MG63 (cell line): ENCODE results near the gene CDK18. TPM values are rescaled to one million over a fixed set of nuclear protein-coding genes. Genes with fewer than 3 reads are reported as not detected.

Source experiments
- DNase-seq: peaks from one replicate; pipeline ENCODE4 v3.0.0-alpha.2; 2020
- H3K27me3 ChIP-seq: fragments of 250-450 bp; sonication (Bioruptor Pico); 2 replicates; pipeline ENCODE4 v1.5.1; 2020; ENCODE audit warnings: mild to moderate bottlenecking, moderate library complexity
- H3K36me3 ChIP-seq: fragments of 250-450 bp; sonication (Bioruptor Pico); 2 replicates; pipeline ENCODE4 v1.5.1; 2020; ENCODE audit warnings: mild to moderate bottlenecking, moderate library complexity
- H3K4me3 ChIP-seq: fragments of 250-450 bp; sonication (Bioruptor Pico); 2 replicates; pipeline ENCODE4 v1.5.1; 2020; ENCODE audit warnings: mild to moderate bottlenecking, moderate library complexity
- H3K9me3 ChIP-seq: fragments of 250-450 bp; sonication (Bioruptor Pico); 2 replicates; pipeline ENCODE4 v1.5.1; 2020; ENCODE audit warnings: mild to moderate bottlenecking, moderate library complexity
- total RNA-seq: library from RNA; depleted of rRNA; stranded (reverse); fragments of >200 nt; shearing (Covaris generic); gene quantifications from 2 replicates; pipeline ENCODE4 v1.2.3, GENCODE V29; 2014; ENCODE audit warnings: low replicate concordance

CDK18 gene
- total RNA-seq, 1 experiment from 2014 or later = 3.0 TPM

DNA sequence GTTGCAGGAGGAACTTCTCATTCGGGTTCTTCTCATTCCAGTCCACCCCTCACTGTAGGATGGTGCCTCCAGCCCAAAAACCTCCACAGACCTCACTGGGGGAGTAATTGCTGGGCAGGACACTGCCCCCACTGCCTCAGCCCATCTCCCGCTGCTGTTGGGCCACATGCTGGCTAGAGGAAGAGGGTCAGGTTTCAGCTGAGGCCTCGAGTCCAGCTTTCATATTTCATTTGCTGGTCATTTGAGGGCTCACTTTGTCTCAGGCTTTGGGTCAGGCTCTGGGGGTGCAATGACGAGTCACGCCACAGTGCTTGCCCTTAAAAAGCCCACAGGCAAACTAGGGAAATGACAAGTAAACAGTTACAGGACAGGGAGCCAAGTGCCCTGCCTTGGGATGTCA, 9.3 kb downstream of the CDK18 start:
- DNase-seq = no peak
- H3K4me3 ChIP-seq = no peak overlapping the region
- H3K9me3 ChIP-seq = no peaks in the 10 kb centered on the region
- H3K36me3 ChIP-seq = no peaks in the 10 kb centered on the region
- no peaks in the 10 kb centered on the region for H3K27me3 ChIP-seq

DNA sequence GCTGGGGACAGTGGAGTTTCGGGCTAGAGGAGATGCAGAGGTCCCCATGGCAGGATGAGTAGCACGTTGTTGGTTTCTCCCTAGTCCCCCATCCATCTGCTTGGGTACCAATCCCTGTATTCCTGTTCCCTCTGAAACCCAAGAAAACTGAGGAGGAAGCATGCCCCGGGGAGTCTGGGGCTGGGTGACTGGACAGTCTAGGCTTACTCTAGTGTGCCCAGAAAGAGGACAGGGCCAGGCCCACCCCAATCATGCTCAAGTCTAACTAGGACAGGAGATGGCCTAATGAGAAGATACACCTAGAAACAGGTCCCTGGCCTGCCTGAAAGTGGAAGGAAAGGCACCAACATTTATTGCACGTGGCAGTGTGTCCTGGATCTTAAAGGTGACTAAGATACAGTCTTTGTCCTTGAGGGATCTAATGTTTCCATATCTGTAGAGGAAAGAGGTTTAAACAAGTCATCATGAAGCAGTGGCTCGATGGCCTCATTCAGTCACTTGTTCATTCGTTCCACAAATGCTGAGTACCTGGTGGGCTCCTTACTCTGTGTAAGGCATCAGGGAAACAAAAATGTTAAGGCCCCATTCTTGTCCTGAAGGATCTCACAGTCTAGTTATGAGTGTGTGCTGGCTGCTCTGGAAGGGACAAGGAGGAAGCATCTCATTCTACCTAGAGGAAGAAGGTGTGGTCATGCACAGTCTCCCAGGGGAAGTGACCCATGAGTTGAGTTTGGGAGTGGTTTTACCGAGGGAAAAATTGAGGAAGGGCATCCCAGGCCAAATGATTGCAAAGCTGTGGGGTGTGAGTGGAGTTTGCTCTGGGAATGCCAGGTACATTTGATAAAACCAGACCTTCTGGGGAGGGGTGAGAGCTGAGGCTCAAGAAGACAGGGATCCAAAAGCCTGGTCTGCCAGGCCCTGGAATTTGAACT, 10.0 kb downstream of the CDK18 start:
- H3K36me3 ChIP-seq = no peaks in the 10 kb centered on the region
- no peak overlapping the region for H3K4me3 ChIP-seq
- no peaks in the 10 kb centered on the region for H3K27me3 ChIP-seq
- H3K9me3 ChIP-seq = no peaks in the 10 kb centered on the region
- no peak for DNase-seq

DNA sequence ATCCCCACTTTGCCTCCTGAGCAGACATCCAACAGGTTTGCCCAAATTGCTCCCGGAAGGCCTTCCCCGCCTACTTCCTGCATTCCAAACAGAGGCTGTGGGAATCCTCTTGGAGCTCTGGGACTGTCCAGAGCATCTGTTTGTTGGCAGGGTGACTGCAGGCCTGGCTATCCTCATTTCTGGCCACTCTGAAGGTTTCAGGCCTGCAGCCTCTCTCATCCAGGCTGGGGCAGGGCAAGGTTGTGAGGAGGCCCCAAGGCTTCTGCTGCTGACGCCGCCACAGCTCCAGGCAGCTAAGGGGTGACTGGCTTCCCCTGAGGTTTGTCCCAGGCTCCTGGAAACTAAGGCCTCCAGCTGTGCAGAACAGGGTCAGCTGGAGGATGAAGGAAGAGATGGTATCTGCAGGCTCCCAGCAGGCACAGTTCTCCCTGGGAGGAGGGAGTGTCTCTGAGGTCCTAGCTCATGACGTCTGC, 11.3 kb downstream of the CDK18 start:
- Histone ChIP-seq H3K36me3 (no peaks in the 10 kb centered on the region), H3K4me3 (no peak overlapping the region), H3K9me3 (no peaks in the 10 kb centered on the region), H3K27me3 (no peaks in the 10 kb centered on the region)
- DNase-seq = peak; percentile 39

DNA sequence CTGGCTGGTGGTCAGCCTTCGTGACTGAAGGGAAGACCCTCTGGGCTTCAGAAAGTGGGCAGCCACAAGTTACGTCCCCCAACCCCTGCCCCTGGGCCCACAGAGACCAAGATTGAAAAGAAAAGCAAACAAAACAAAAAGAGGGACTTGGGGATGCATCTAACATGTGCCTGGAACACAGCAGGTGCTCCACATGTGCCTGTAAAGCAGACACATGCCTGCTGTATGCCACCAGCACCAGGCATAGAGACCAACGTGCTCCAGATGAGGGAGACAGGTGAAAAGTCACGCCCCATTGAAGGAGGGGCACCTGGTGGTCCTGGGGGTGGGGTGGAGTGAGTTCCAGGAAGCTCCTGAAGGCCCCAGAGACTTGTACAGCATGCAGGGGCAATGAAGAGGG, 11.9 kb downstream of the CDK18 start:
- DNase-seq = no peak
- Histone ChIP-seq H3K4me3 (no peak overlapping the region), H3K27me3 (no peaks in the 10 kb centered on the region), H3K9me3 (no peaks in the 10 kb centered on the region), H3K36me3 (no peaks in the 10 kb centered on the region)

DNA sequence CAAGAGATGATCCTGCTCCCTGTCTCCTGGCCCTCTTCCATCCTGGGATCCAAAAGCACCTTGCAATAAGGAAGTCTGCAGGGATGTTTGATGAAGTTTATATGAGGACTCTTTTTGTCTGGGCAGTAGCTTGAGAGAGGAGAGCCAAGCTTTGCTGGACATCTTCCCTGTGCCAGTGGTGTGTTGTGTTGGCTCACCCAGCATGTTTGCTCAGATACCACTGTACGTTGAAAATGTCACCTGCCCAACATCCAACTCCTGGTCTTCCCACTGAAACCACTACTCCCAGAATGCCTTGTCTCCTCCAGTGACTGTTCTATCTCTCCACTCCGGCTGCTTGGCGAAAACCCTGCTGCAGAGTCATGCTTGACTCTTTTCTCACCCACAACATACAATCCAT, 12.8 kb downstream of the CDK18 start:
- H3K27me3 ChIP-seq = no peaks in the 10 kb centered on the region
- no peak for DNase-seq

DNA sequence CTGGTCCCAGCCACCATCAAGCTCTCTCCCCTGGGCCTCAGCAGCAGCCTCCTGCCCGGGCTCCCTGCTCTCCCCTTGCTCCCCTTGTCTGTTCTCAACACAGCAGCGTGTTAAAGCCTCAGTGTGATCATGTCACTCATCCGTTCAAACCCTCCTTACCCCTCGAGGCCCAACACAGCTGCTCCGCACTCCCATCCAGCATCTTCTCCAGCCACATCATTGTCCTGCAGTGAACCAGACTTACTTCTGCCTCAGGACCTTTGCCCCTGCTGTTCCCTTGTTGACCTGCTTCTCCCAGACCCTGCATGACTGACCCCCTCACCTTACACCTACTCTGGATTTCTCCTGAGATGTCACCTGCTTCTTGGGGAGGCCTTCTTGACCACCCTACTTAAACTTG, 13.3 kb downstream of the CDK18 start:
- H3K27me3 ChIP-seq = no peaks in the 10 kb centered on the region
- no peaks in the 10 kb centered on the region for H3K36me3 ChIP-seq
- H3K4me3 ChIP-seq = no peak overlapping the region
- no peak for DNase-seq
- H3K9me3 ChIP-seq = no peaks in the 10 kb centered on the region

More for the DNA sequence above, 12.8 kb downstream of the CDK18 start:
- Histone ChIP-seq H3K9me3 (no peaks in the 10 kb centered on the region), H3K4me3 (no peak overlapping the region), H3K36me3 (no peaks in the 10 kb centered on the region)

DNA sequence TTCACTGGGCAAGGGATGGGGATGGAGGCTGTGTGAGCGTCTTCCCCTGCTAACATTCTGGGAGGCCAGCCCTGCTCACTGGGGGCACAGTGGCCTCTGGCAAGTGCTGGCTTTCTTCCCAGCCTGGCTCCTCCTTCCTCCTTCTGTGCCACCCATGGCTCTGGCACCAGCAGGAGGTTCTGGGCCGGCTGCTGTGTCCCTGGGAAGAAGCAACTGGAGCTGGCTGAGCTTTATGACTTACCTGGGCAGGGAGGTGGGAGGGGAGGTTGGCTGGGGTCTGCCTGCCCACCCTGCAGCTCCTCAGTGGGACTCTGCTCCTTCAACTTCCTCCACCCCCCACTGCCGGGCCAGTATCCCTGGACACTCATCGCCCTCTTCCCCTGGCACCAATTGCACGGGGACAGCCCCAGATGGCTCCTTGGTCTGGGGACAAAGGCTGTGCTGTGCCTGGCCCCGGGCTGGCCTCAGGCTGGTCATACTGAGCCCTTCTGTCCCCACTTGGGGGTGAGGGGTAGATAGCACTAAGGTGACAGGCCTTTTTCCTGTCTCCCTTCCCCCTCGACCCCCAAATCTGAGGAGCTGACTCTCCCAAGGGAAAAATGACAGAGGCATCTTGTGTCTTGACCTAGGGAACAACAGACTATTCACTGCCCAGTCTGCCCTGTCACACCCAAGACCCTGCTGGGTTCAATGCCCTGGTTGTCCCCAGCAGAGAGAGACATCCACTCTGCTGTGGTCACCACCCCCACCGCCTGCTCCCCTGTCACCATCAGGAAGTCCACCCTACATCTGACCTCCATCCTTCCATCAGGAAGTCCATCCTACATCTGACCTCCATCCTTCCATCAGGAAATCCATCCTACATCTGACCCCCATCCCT, 14.4 kb downstream of the CDK18 start:
- Histone ChIP-seq H3K36me3 (no peaks in the 10 kb centered on the region), H3K4me3 (no peak overlapping the region), H3K27me3 (no peaks in the 10 kb centered on the region), H3K9me3 (no peaks in the 10 kb centered on the region)
- DNase-seq = no peak

DNA sequence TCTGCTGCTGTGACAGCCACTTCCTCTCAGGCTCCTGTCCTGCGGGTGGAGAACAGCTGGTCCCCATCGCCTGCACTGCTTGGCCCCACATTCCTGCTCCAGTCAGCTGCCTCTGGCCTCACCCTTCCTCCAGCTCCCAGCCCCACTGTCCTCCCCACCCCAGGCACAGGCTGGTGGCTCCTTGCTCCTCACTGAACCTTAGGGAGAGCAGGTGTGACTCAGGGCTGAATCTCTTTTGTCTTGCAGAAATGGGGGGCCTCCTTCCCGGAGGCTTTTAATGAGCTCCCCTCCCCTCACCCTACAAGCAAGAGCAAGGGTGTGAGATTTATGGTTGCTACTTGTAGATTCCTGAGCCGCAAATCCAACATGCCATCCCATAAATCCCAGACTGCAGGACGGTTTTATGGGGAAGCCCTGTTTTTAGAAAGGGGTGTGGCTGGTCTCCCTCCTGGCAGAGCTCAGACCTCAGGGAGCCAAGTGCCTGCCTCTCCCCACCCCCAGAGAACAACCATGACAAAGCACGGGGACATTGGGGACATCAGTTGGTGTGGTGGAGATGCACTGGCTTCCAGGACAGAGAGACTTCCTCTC, 15.2 kb downstream of the CDK18 start:
- Histone ChIP-seq H3K9me3 (no peaks in the 10 kb centered on the region), H3K4me3 (no peak overlapping the region), H3K36me3 (no peaks in the 10 kb centered on the region), H3K27me3 (no peaks in the 10 kb centered on the region)
- DNase-seq = no peak

DNA sequence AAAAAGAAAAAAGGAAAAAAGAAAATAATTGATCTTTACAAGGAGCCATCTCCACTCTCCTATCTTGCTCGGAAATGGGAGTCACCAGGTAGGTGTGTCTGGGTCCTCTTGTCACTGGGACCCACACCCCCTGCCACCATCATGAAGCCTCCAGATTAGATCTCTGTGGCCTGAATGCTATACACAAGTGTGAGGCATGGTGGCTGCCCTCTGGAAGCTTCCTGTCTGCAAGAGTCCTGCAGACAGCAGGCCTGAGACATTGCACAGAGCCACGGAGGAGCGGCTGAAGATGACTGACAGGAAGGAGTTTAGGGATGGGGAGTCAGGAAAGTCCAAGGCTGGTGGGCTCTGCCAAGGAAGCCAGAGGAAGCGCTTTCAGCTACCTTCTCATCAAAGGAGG, 16.2 kb downstream of the CDK18 start:
- Histone ChIP-seq H3K9me3 (no peaks in the 10 kb centered on the region), H3K27me3 (no peaks in the 10 kb centered on the region), H3K4me3 (no peak overlapping the region), H3K36me3 (no peaks in the 10 kb centered on the region)
- DNase-seq = no peak

DNA sequence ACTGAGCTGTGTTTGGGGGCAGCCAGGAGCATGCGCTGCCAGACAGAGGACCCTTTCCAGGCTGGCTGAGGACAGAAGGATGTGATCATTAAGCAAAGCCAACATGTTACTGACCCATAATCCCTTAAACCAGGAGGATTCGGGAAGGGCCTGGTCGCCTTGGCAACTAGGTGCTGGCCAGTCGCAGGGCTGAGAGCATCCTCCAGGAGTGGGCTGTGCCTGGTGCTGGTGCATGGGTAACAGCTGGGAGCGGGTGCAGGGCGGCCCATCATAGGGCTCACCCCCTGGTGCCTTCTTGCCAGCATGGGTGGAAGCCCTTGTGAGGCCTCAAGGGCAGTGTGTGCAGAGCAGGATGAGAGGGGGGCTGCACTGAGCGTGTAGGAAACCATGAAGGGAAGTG, 17.2 kb downstream of the CDK18 start:
- H3K9me3 ChIP-seq = no peaks in the 10 kb centered on the region
- H3K4me3 ChIP-seq = no peak overlapping the region
- H3K36me3 ChIP-seq = no peaks in the 10 kb centered on the region
- no peaks in the 10 kb centered on the region for H3K27me3 ChIP-seq
- DNase-seq = no peak

DNA sequence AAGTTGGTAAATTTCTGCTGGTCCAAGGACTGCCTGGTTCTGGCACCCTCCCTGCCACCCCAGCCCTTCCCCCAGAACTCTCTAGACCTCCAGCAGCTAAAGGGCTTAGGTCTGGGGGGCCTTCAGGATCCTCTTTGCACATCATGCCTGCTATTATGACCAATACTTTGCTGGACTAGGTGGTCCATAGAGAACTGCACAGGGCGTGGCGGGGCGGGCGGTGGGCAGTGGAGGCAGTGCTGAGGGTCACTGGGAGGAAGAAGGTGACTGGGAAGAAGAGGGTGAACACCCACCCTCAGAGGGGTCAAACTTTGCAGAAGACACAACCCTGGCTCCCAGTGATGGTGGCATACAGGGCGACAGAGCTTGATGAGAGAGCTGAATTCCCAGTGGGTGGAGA, 18.2 kb downstream of the CDK18 start:
- Histone ChIP-seq H3K4me3 (no peak overlapping the region), H3K36me3 (no peaks in the 10 kb centered on the region), H3K9me3 (no peaks in the 10 kb centered on the region), H3K27me3 (no peaks in the 10 kb centered on the region)
- no peak for DNase-seq

DNA sequence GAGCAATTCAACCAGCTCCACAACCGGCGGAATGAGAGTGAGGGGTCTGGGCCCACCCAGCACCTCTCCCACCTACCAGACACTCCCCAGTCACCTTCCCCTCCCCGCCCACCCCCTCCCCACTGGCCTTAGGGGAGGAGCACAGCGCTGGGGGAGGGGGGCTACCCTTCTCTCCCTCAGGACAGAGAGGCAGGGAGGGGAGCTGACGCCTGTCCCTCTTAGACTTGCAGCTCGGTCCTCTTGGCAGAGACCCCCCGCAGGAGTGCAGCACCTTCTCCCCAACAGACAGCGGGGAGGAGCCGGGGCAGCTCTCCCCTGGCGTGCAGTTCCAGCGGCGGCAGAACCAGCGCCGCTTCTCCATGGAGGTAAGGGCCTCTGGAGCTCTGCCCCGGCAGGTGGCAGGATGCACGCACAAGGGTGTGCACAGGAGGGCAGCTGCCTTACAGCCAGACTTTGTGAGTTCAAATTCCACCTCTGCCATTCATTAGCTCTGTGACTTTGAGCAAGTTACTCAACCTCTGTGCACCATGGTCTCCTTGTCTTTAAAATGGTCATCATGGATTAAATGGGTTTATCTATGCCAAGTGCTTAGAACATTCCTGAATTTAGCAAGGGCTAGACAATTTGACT, 18.9 kb downstream of the CDK18 start:
- Histone ChIP-seq H3K9me3 (no peaks in the 10 kb centered on the region), H3K36me3 (no peaks in the 10 kb centered on the region), H3K4me3 (no peak overlapping the region), H3K27me3 (no peaks in the 10 kb centered on the region)
- no peak for DNase-seq

DNA sequence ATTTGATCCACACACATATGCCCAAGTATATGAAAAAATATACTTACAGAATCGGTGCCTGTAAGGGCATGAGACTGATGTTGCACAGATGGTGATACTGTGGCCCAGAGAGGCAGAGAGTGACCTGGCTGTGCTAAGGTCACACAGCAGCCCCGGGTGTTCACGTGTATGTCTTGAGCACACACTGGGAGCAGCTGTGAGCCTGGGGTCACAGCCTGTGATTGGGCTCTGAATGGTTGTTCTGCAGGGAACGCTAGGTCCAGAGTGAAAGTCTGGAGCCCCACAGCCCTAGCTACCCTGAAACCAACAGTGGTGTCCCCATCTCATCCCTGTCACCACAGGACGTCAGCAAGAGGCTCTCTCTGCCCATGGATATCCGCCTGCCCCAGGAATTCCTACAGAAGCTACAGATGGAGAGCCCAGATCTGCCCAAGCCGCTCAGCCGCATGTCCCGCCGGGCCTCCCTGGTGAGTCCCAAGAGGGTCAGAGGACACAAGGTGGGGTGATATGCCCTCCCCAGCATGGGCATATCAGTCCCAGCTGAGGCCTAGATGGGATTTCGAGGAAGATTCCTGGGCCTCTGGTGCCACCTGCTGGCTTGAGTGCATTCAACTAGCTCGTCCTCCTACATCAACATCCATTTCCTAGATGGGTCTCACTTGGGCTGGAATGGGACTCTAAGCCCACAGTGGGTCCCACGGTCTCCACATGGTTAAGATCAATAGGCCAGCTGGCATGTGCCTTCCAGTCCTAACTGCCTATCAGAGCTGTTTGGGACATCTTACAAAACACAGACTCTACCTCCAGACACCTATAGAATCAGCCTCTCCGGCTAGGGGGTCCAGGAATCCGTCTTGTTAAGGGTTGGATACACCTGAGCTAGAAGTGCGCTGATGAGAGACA, 19.7 kb downstream of the CDK18 start:
- Histone ChIP-seq H3K27me3 (peaks cover under 1% of the 10 kb centered on the region; the same call in 1 of the 2 replicates), H3K9me3 (no peaks in the 10 kb centered on the region), H3K4me3 (no peak overlapping the region), H3K36me3 (no peaks in the 10 kb centered on the region)
- DNase-seq = peak; percentile 57

DNA sequence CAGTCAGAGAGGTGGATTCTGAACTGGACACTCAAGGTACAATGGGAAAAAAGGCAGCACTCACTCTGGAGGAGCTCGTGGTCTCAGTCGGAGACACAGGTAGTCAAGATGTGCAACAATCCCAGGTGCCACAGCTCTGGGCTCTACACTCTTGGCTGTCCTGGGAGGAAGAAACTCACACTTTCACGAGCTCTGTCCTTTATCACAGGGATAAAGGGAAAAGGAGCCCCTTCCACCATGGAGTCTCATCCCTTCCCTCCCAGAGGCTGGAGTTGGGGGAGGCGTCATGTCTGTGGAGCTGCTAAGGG, 20.3 kb downstream of the CDK18 start:
- no peak for DNase-seq
- H3K36me3 ChIP-seq = no peaks in the 10 kb centered on the region
- H3K27me3 ChIP-seq = peaks cover 2% of the 10 kb centered on the region; the same call in 1 of the 2 replicates
- no peaks in the 10 kb centered on the region for H3K9me3 ChIP-seq
- H3K4me3 ChIP-seq = no peak overlapping the region

DNA sequence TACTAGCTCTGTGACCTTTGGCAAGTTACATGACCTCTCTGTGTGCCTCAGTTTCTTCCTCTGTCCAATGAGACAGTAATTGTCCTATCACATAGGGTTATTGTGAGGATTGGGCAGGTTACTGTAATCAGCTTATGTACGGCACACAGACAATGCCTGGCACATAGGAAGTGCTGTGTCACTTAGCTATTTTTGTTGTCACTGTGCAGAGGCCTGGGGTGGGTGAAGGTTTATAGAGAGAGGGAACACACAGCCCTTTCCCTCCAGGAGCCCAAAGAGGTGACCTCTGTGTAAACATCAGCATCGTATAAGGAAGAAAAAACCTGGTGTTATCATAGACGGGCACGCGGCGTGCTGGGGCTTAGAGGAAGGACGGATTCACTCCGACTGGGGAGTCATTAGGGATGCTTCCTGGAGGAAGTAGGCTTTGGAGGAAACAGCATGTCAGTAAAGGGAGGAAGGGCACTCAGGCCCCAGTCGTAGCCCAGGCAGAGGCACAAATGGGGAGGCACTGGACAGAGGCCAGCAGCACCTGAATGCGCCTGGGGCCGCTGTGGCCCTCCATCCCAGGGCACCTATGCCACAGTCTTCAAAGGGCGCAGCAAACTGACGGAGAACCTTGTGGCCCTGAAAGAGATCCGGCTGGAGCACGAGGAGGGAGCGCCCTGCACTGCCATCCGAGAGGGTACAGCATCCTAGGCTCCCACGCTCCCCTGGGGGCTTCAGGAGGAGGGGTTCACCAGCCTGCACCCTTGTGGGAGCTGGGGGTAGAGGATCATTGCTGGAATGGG, 21.2 kb downstream of the CDK18 start:
- no peak for DNase-seq
- Histone ChIP-seq H3K9me3 (no peaks in the 10 kb centered on the region), H3K36me3 (no peaks in the 10 kb centered on the region), H3K27me3 (peaks cover 2% of the 10 kb centered on the region; the same call in 1 of the 2 replicates), H3K4me3 (no peak overlapping the region)
